ENCODE results near the gene CLEC16A.

DNA sequence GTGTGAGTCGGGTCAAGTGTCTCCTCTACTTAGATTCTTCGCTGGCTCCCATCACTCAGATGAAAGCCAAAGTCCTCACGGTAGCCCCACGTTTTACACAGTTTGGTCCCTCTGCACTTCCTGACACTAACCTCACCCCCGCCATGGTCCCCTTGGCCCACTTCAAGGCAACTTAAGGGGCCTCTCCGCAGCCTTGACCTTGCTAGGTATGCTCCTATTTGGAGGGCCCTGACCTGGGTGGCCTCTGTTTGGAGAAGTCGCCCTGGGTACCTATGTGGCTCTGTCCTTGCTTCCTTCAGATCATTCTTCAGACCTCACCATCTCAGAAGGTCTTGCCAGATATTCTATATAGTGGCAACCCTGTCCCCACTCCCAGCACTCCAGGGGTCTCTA lies 201.5 kb downstream of the CLEC16A start:
- TF ChIP-seq POLR2A (IDR thresholded peaks at IDR 0.05; ENCODE audit: low read length): no peak
- TF ChIP-seq GATA1 (IDR thresholded peaks at IDR 0.05; ENCODE audit: low read depth, low read length): no peak
